Hepatocyte (in vitro differentiated cells): ENCODE results near the gene ANGPTL8. TPM values are rescaled to one million over a fixed set of nuclear protein-coding genes. Genes with fewer than 3 reads are reported as not detected.
A peak's percentile ranks its signal among the peaks of the same experiment; 100 is the strongest.

ENCODE experiments used
- DNase-seq: peaks from one replicate; pipeline ENCODE4 v3.0.0-alpha.2; 2016; ENCODE audit warnings: low spot score
- H2AFZ ChIP-seq: fragments of 200-600 bp; sonication (generic); 2 replicates; pipeline ENCODE4 v1.6.0; 2016; ENCODE audit warnings: antibody characterized with exemption, mild to moderate bottlenecking
- H3K27ac ChIP-seq: fragments of 200-600 bp; sonication (generic); 2 replicates; pipeline ENCODE4 v1.5.1; 2016; ENCODE audit warnings: mild to moderate bottlenecking
- H3K27me3 ChIP-seq: fragments of 200-600 bp; sonication (generic); 2 replicates; pipeline ENCODE4 v1.6.1; 2016
- H3K36me3 ChIP-seq: fragments of 200-600 bp; sonication (generic); replicated peaks from 2 replicates; pipeline ENCODE4 v1.5.1; 2016; ENCODE audit warnings: low read depth; ENCODE audit not compliant: insufficient read depth
- H3K4me1 ChIP-seq: fragments of 200-600 bp; sonication (generic); 2 replicates; pipeline ENCODE4 v1.5.1; 2016; ENCODE audit warnings: mild to moderate bottlenecking, moderate library complexity; ENCODE audit not compliant: insufficient read depth
- H3K4me2 ChIP-seq: fragments of 200-600 bp; sonication (generic); 2 replicates; pipeline ENCODE4 v1.6.0; 2016
- H3K4me3 ChIP-seq: fragments of 200-600 bp; sonication (generic); 2 replicates; pipeline ENCODE4 v1.5.1; 2016; ENCODE audit warnings: mild to moderate bottlenecking
- H3K79me2 ChIP-seq: fragments of 200-600 bp; sonication (generic); 2 replicates; pipeline ENCODE4 v1.6.0; 2017; ENCODE audit warnings: mild to moderate bottlenecking
- H3K9me2 ChIP-seq: fragments of 200-600 bp; sonication (generic); replicated peaks from 2 replicates; pipeline ENCODE4 v1.6.0; 2017; ENCODE audit warnings: mild to moderate bottlenecking; ENCODE audit not compliant: insufficient read depth
- H3K9me3 ChIP-seq: fragments of 200-600 bp; sonication (generic); 2 replicates; pipeline ENCODE4 v1.5.1; 2016; ENCODE audit warnings: low read depth, mild to moderate bottlenecking
- H4K20me1 ChIP-seq: fragments of 200-600 bp; sonication (generic); 2 replicates; pipeline ENCODE4 v1.6.0; 2016; ENCODE audit warnings: mild to moderate bottlenecking; ENCODE audit not compliant: insufficient read depth, poor library complexity, severe bottlenecking
- CTCF ChIP-seq: fragments of 200-600 bp; sonication (generic); IDR thresholded peaks from 2 replicates; pipeline ENCODE4 v1.5.1; 2016; ENCODE audit warnings: antibody characterized with exemption, mild to moderate bottlenecking; ENCODE audit not compliant: poor library complexity
- EZH2 ChIP-seq: fragments of 200-600 bp; sonication (generic); IDR thresholded peaks from 2 replicates; pipeline ENCODE4 v1.6.1; 2016; ENCODE audit warnings: antibody characterized with exemption, mild to moderate bottlenecking, borderline replicate concordance
- EZH2phosphoT487 ChIP-seq: fragments of 200-600 bp; sonication (generic); IDR thresholded peaks from one replicate; pipeline ENCODE4 v1.6.1; 2018; ENCODE audit warnings: antibody characterized with exemption, mild to moderate bottlenecking, low read depth, moderate library complexity; ENCODE audit not compliant: unreplicated experiment, severe bottlenecking
- WGBS: methylation state at CpG from one replicate; pipeline ENCODE4 v1.1.6; 2016; ENCODE audit warnings: low lambda C conversion rate; ENCODE audit errors: missing lambda C conversion rate; 5-methylcytosine and 5-hydroxymethylcytosine counted together
- polyA plus RNA-seq: library from polyadenylated mRNA; unstranded; fragments of >200 nt; fragmentation: Nextera tagmentation; extraction: Ambion mirVana; gene quantifications from 2 replicates; pipeline ENCODE4 v1.2.1, GENCODE V29; 2016
- total RNA-seq: library from RNA; depleted of rRNA; stranded (reverse); fragments of >200 nt; gene quantifications from 2 replicates; pipeline ENCODE4 v1.2.3, GENCODE V29; 2014

The ANGPTL8 gene
- total and polyA plus RNA-seq, 2 experiments from 2014 or later: 20.8 to 24.9 TPM

GRCh38 chr19:11247391-11247790 lies 8.0 kb downstream of the ANGPTL8 start:
- H3K9me2 ChIP-seq: no peaks in the 10 kb centered on the region
- WGBS: 92% methylated on average over 7 of the region's 10 CpGs
- H3K27me3 ChIP-seq: no peaks in the 10 kb centered on the region
- no peak overlapping the region for H2AFZ ChIP-seq
- no peaks in the 10 kb centered on the region for H3K79me2 ChIP-seq
- TF ChIP-seq EZH2 (no peak), EZH2phosphoT487 (no peak), CTCF (no peak)
- no peak overlapping the region for H3K27ac ChIP-seq
- H3K36me3 ChIP-seq: no peaks in the 10 kb centered on the region
- H3K9me3 ChIP-seq: no peaks in the 10 kb centered on the region
- no peaks in the 10 kb centered on the region for H3K4me1 ChIP-seq
- H3K4me2 ChIP-seq: no peak overlapping the region
- no peaks in the 10 kb centered on the region for H4K20me1 ChIP-seq
- H3K4me3 ChIP-seq: no peak overlapping the region
- DNase-seq: peak; percentile 4

- no peak overlapping the region for H3K4me2 ChIP-seq
- H2AFZ ChIP-seq: no peak overlapping the region
- no peaks in the 10 kb centered on the region for H3K4me1 ChIP-seq
- H3K27ac ChIP-seq: no peak overlapping the region
- no peaks in the 10 kb centered on the region for H3K36me3 ChIP-seq
- H3K9me3 ChIP-seq: no peaks in the 10 kb centered on the region
- no peaks in the 10 kb centered on the region for H3K9me2 ChIP-seq
- no peaks in the 10 kb centered on the region for H3K27me3 ChIP-seq
- 96% methylated on average over 14 of the region's 14 CpGs for WGBS
- no peaks in the 10 kb centered on the region for H3K79me2 ChIP-seq
- peak; percentile 2 for DNase-seq
- H4K20me1 ChIP-seq: no peaks in the 10 kb centered on the region
- H3K4me3 ChIP-seq: no peak overlapping the region
- no peak for TF ChIP-seq CTCF
- TF ChIP-seq EZH2: no peak
- no peak for TF ChIP-seq EZH2phosphoT487
These were observed 8.5 kb downstream of the ANGPTL8 start for GRCh38 chr19:11247934-11248333.

GRCh38 chr19:11248852-11249251 lies 9.4 kb downstream of the ANGPTL8 start:
- Histone ChIP-seq H3K9me3 (no peaks in the 10 kb centered on the region), H4K20me1 (no peaks in the 10 kb centered on the region), H3K79me2 (no peaks in the 10 kb centered on the region), H3K27me3 (no peaks in the 10 kb centered on the region), H2AFZ (no peak overlapping the region), H3K4me3 (no peak overlapping the region), H3K9me2 (no peaks in the 10 kb centered on the region), H3K27ac (no peak overlapping the region), H3K4me2 (no peak overlapping the region), H3K4me1 (no peaks in the 10 kb centered on the region), H3K36me3 (no peaks in the 10 kb centered on the region)
- TF ChIP-seq EZH2phosphoT487 (no peak), EZH2 (no peak), CTCF (no peak)
- no peak for DNase-seq
- 100% methylated on average over 2 of the region's 2 CpGs for WGBS

GRCh38 chr19:11251217-11251616 lies 11.8 kb downstream of the ANGPTL8 start:
- Histone ChIP-seq H4K20me1 (no peaks in the 10 kb centered on the region), H3K4me2 (no peak overlapping the region), H3K4me3 (no peak overlapping the region), H3K79me2 (peaks cover 3% of the 10 kb centered on the region), H3K9me3 (no peaks in the 10 kb centered on the region), H3K27ac (no peak overlapping the region), H3K27me3 (no peaks in the 10 kb centered on the region), H2AFZ (no peak overlapping the region), H3K36me3 (no peaks in the 10 kb centered on the region), H3K9me2 (no peaks in the 10 kb centered on the region), H3K4me1 (no peaks in the 10 kb centered on the region)
- TF ChIP-seq CTCF: no peak
- TF ChIP-seq EZH2: no peak
- no peak for TF ChIP-seq EZH2phosphoT487
- no peak for DNase-seq
- WGBS: 96% methylated on average over 4 of the region's 4 CpGs
